Heart left ventricle (tissue), 13 donors: ENCODE results near the gene TPPP2.

ENCODE experiments used
- CTCF ChIP-seq, 12 donors: fragments of 200-600 bp; sonication (generic) in 4 of 12; IDR thresholded peaks; one replicate each; pipeline versions ENCODE4 v1.5.0 to v1.8.0; 2018 to 2022; ENCODE audit warnings: antibody characterized with exemption in 12 of 12, mild to moderate bottlenecking in 5 of 12
- POLR2A ChIP-seq, 2 donors: fragments of 450-650 bp; IDR thresholded peaks; one replicate each; pipeline ENCODE4 v1.6.1; 2017; ENCODE audit warnings: antibody characterized with exemption in 2 of 2, mild to moderate bottlenecking in 2 of 2, moderate library complexity in 2 of 2
- donor health status: ischemic (EF 13 %, LVEDD 7.1; RV severe dilation, severe dysfunction).
- donor health status: DM: no; HTN: yes; CAD: no.
- donor health status: DM: no; HTN: no; CAD: no.
- donor health status: ischemic (EF 25% LVEDD 6.9; RV normal size, moderate dysfunction).
- donor health status: ischemic (EF 25% LVEDD 5.7; RV mildly dilated, moderate dysfunction).
- donor health status: ischemic (EF 35%, LVEDD 5.7; RV mildly dilated, moderate dysfunction).
- donor health status: nonischemic (EF 11% LVEDD 7.7; RV severe dilation, severe dysfunction).
- donor health status: DM: yes; HTN: yes; CAD: no.
- donor health status: PGD.
- donor health status: ischemic (EF 29% LVEDD 5.4; RV normal size, mild dysfunction).
- donor health status: nonischemic (EF 23%, LVEDD 6.1; RV moderate dilation, normal function).

GRCh38 chr14:21043974-21044618, 14.1 kb downstream of the TPPP2 start:
- TF ChIP-seq CTCF (IDR thresholded peaks at IDR 0.05) (no peak), POLR2A (IDR thresholded peaks at IDR 0.05) (no peak)
